Liver (tissue), 3 donors: ENCODE measurements around the gene CRYBA1.

ENCODE experiments used
- CTCF ChIP-seq: fragments of 150-350 bp; IDR thresholded peaks from 2 replicates; pipeline ENCODE4 v1.5.1; 2017; ENCODE audit warnings: improper control_type of control experiment, low read depth, low read length; ENCODE audit not compliant: missing input control
- RXRA ChIP-seq, 2 donors: IDR thresholded peaks; 2 replicates each; pipeline ENCODE4 v1.6.1; 2017 to 2018; ENCODE audit warnings: antibody characterized with exemption in 2 of 2, mild to moderate bottlenecking in 1 of 2
- ZBTB33 ChIP-seq: IDR thresholded peaks from 2 replicates; pipeline ENCODE4 v1.6.1; 2016; ENCODE audit warnings: antibody characterized with exemption
- donor health status: healthy.
- donor health status: healthy.

GRCh38 chr17:29279397-29280070 is 32.9 kb downstream of the CRYBA1 start:
- TF ChIP-seq CTCF (no peak), ZBTB33 (no peak), RXRA (IDR thresholded peaks at IDR 0.05) (no peak)
